Measurements from ENCODE around the gene PNLDC1.
"Not testable (repeated sequence)": the region's sequence is repeated elsewhere in the genome, so short reads cannot be mapped to it uniquely, and the experiment has no call there.

The PNLDC1 gene

DNA sequence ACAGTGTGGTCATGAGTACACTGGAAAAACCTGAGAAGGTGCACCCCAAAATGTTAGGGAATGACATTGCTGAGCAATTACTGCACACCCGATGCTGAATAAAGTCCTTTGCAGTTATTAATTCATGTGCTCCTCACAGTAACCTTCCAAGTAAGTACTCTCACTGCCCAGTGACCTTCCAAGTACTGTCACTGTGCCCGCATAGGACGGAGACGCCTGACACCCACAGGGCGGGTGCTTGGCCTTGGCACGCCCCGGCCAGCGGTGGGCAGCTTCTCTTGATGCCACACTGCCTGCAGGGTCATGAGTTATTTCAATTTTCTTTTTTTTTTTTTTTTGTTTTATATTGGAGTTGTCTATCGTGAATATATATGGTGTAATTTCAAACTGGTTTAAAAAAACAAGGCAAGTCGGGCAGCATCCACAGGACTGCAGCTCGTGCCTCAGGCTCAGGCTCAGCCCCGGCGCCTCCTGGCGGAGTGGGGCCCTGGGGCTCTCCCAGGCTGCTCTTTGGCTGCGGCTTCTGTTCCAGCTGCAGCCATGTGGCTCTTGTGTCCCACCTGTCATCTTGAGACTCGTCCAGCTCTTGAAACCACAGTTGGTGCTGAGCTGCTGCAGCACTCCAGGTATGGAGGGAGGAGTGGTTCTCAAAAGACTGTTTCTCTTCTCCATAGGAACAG lies 27.0 kb downstream of the PNLDC1 start:
- Mint-ChIP-seq H3K4me3 (no peak overlapping the region), H3K27ac (no peak overlapping the region), H3K36me3 (no peaks in the 10 kb centered on the region), H3K9me3 (no peaks in the 10 kb centered on the region), H3K4me1 (peaks cover 9% of the 10 kb centered on the region), H3K27me3 (no peaks in the 10 kb centered on the region)

DNA sequence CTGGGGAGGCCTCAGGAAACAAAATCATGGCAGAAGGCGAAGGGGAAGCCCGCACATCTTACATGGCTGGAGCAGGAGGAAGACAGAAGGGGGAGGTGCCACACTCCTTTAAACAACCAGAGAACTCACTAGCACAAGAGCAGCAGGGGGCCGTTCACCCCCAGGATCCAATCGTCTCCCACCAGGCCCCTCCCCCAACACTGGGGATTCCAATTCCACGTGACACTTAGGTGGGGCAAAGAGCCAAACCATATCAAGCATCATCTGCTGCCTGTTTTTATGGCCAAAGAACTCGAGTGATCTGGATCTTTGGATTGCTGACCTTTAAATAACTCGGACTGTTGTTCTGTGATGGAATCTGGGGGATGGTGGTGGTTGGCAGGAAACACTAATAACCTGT lies 28.0 kb downstream of the PNLDC1 start:
- Mint-ChIP-seq H3K36me3 (no peaks in the 10 kb centered on the region), H3K27me3 (no peaks in the 10 kb centered on the region), H3K4me3 (no peak overlapping the region), H3K4me1 (peaks cover 11% of the 10 kb centered on the region), H3K9me3 (no peaks in the 10 kb centered on the region), H3K27ac (no peak overlapping the region)

DNA sequence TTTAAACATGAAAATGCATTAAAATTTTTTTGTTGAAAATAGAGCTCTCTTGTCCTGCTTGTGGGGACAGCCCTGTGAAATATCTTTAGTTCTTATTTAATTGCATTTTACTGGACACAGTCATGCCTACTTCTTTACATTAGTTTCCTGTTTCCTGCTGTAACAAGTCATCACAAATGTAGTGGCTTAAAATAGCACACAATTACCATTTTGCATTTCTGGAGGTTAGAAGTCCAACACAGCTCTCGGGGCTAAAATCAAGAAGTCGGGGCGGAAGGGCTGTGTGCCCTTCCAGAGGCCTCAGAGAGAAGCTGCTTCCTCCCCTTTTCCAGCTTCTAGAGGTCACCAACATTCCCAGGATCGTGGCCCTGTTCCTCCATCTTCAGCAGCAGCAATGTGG lies 29.4 kb downstream of the PNLDC1 start:
- no peaks in the 10 kb centered on the region for H3K27me3 Mint-ChIP-seq
- no peaks in the 10 kb centered on the region for H3K36me3 Mint-ChIP-seq
- peaks cover 22% of the 10 kb centered on the region for H3K4me1 Mint-ChIP-seq
- no peak overlapping the region for H3K27ac Mint-ChIP-seq
- H3K9me3 Mint-ChIP-seq: no peaks in the 10 kb centered on the region
- no peak overlapping the region for H3K4me3 Mint-ChIP-seq

DNA sequence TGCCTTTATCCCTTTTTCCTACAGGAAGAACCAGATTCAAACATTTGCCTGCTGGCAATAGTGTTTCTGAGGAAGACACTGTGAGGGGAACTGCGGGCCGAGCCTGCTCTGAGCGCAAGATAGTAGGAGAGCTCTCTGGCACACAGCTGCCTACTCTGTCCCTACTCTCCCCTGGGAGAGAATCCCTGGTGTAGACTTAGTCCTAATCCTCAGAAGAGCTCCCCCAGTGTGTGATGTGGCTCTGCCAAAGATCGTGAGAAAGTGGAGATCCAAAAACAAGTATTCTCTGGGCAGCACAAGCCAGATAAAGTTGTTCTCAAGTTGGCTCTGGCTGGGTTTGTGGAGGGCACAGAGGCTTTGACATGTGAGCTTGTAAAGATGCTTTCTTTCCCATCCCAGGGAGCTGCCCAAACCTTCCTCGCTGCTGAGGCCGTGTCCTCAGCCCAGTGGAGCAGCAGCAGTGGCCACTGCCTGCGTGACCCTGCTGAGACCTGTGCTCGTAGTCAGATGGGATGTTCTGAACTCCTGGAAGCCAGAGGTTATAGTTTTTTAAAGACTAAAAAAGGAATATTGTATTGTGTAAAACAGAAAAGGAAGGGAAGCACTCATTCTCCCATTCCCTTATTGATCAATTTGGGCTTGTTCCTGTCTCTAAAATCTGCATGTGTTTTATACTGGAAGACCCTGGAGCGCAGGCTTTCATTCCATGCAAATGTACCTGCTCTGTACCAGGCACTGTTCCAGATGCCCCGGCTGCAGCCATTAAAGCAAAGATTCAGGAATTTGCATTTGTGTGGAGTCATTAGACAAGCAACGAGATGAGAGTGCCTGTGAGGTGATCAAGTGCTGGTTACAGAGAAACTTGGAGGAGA lies 30.7 kb downstream of the PNLDC1 start:
- H3K27me3 Mint-ChIP-seq: no peaks in the 10 kb centered on the region

DNA sequence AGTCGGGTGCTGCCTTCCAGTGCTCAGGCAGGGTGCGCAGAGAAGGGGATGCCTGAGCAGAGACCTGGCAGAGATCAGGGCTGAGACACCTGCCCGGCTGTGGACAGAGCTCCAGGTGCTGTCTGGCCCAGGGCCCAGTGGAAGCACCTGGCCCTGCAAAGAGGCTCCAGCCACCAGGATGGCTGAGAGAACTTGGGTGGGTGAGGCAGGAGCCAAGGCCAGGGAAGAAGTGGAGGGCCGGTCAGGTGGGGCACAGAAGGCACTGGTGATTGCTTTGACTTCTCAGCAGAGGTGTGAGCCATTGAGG lies 31.2 kb downstream of the PNLDC1 start:
- Mint-ChIP-seq H3K27me3 (no peaks in the 10 kb centered on the region), H3K9me3 (no peaks in the 10 kb centered on the region), H3K36me3 (no peaks in the 10 kb centered on the region), H3K27ac (no peak overlapping the region), H3K4me3 (no peak overlapping the region), H3K4me1 (peaks cover 32% of the 10 kb centered on the region)

More for the DNA sequence above, 30.7 kb downstream of the PNLDC1 start:
- no peak overlapping the region for H3K4me3 Mint-ChIP-seq
- no peaks in the 10 kb centered on the region for H3K9me3 Mint-ChIP-seq
- H3K36me3 Mint-ChIP-seq: no peaks in the 10 kb centered on the region
- no peak overlapping the region for H3K27ac Mint-ChIP-seq
- peaks cover 32% of the 10 kb centered on the region for H3K4me1 Mint-ChIP-seq

DNA sequence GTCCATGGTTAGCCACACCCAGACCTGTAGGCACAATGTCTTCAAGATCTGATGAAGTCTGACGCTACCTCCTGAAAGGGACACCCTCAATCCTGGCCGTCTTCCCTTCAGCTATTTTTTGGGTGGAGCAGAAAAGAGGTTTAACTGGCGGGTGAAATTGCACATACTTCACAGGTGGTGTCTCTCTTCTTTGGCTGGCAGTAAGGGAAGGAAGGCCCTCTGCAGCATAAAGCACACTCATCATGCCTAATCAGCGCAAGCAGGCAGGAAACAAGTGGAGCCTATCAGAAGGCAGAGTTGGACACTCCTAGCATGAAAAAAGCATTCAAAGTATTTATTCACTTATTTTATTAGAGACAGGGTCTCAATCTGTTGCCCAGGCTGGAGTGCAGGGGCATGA lies 32.9 kb downstream of the PNLDC1 start:
- no peaks in the 10 kb centered on the region for H3K36me3 Mint-ChIP-seq
- no peaks in the 10 kb centered on the region for H3K9me3 Mint-ChIP-seq
- H3K4me3 Mint-ChIP-seq: no peak overlapping the region
- no peaks in the 10 kb centered on the region for H3K27me3 Mint-ChIP-seq
- H3K27ac Mint-ChIP-seq: no peak overlapping the region
- H3K4me1 Mint-ChIP-seq: peaks cover 32% of the 10 kb centered on the region

DNA sequence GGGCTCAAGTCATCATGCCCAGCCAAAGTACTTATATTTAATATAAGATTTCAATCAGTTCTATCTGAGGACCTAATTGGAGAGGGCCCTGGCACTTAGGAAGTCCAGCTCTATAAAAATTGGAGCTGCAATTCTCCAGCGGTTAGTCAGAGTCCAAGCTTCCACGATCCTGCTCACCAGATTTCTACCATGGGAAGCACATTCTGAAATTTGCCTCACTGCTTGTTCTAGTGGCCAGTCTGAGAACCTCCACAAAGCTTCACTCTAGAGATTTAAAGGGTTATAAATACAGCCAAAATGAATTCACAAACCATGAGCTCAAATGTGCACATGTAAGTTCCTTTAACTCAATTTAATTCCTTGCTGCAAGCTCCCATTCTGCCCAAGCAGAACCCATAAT lies 33.5 kb downstream of the PNLDC1 start:
- Mint-ChIP-seq H3K36me3 (no peaks in the 10 kb centered on the region), H3K27me3 (no peaks in the 10 kb centered on the region), H3K27ac (no peak overlapping the region), H3K4me1 (peaks cover 32% of the 10 kb centered on the region), H3K4me3 (no peak overlapping the region), H3K9me3 (no peaks in the 10 kb centered on the region)

DNA sequence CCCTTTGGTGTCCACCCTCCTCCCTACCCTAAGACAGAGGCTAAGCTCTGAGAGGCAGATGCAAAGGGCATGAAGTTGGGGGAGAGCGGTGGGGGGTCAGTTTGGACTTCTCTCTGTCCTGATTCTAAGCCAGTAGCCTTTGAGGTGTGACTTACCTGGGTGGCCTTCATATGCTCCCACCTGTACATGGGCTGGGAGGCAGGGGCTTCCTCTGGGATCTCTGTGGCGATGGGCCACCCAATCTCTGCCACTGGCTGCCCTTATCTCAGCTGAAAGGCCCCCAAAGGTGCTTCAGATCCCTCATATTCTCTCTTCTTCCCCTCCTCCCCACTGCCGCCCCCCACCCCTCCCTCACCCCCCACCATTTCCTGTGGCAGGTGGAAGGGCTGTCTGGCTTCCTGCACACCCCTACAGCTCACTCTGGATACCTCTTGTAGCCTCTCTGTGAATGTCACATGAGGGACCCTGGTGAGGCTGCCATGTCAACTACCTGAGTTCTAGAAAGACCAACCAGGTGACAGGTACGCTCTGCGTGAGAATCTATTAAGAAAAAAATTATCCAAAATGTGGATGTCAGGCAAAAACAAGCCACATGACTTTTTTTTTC lies 34.0 kb downstream of the PNLDC1 start:
- H3K4me3 Mint-ChIP-seq: no peak overlapping the region
- H3K9me3 Mint-ChIP-seq: no peaks in the 10 kb centered on the region
- H3K4me1 Mint-ChIP-seq: peaks cover 32% of the 10 kb centered on the region
- no peaks in the 10 kb centered on the region for H3K36me3 Mint-ChIP-seq
- no peak overlapping the region for H3K27ac Mint-ChIP-seq
- H3K27me3 Mint-ChIP-seq: no peaks in the 10 kb centered on the region

DNA sequence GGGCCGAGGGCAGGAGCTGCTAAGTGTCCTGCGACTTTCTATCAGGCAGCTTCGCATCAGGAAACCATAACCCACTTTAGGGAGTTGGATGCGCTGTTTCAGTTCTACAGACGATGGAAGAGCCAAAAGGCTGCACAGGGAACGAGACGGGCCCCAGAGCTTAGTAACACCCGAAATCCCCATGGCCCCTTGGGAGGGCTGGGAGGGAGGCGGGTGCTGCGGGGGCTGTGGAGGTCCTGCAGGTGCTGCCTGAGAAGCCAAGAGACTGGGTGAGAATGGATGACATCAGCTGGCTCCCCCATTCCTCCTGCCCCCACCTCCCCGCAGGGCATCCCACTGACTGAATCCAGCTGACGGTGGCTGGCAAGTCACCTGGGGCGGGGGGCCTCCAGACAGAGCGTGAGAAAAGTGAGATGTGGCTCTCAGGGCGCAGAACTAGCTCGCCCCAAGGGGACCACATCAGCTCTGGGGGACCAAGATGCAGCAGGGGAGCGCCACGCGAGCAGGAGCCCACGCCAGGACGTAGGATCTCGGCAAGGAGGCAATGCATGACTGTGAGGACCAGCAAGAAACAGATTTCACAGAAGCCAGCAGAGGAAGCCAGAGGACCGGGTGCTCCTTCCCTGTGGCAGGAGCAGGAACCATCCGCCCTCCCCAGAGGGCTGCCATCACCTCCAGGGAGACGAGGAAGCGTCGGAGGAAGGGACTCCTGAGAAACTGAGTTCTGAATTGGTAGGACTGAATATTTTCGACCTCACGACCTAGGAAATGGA lies 36.8 kb downstream of the PNLDC1 start:
- Mint-ChIP-seq H3K27ac (no peak overlapping the region), H3K36me3 (no peaks in the 10 kb centered on the region), H3K27me3 (no peaks in the 10 kb centered on the region), H3K4me3 (no peak overlapping the region), H3K9me3 (no peaks in the 10 kb centered on the region), H3K4me1 (peaks cover 26% of the 10 kb centered on the region)

DNA sequence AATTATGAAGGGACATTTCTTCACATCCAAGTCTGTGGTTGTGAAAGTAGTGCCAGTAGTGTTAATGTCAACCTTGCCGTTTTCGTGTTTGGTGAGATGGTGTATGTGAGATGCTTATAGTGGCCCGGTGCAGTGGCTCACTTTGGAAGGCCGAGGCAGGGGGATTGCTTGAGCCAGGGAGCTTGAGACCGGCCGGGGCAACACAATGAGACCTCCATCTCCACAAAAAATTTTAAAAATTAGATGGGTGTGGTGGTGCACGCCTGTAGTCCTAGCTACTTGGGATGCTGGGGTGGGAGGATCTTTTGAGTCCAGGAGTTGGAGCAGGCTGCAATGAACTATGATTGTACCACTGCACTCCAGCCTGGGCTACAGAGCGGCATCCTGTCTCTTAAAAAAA lies 37.4 kb downstream of the PNLDC1 start:
- no peaks in the 10 kb centered on the region for H3K9me3 Mint-ChIP-seq
- H3K36me3 Mint-ChIP-seq: no peaks in the 10 kb centered on the region
- peaks cover 26% of the 10 kb centered on the region for H3K4me1 Mint-ChIP-seq
- H3K27ac Mint-ChIP-seq: no peak overlapping the region
- H3K27me3 Mint-ChIP-seq: no peaks in the 10 kb centered on the region
- H3K4me3 Mint-ChIP-seq: no peak overlapping the region

DNA sequence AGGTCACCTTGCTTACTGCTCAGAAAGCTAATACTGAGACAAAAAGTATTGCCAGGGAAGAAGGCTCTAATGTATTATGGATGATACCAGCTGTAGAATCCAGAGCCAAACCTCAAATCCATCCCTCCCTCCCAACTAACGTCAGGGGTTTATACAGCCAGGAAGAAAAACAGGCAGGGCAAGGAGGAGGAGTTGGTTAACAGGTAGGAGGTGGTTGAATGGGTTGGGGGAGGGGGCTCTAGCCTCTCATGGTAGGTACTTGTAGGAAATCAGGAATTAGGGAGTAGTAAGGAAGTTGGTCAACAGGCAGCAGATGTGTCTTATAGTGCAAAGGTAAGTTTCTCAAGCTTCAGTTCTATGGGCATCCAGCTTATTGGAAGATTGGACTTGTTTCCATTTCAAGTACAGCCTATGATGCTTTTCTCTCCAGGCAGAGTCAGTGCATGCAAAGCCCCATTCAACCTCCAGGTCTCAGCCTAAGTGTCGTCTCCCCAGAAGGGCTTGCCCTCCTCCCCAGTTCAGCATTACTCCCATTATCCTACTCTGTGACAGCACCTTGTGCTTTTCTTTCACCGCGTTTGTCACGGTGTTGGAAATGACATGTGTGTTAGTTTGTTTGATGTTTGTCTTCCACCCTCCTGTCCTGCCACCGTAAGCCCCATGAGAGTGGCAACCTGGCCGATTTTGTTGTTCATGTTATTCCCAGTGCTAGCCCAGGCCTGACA lies 38.1 kb downstream of the PNLDC1 start:
- H3K4me3 Mint-ChIP-seq: no peak overlapping the region
- H3K9me3 Mint-ChIP-seq: no peaks in the 10 kb centered on the region
- peaks cover 22% of the 10 kb centered on the region for H3K4me1 Mint-ChIP-seq
- H3K27me3 Mint-ChIP-seq: no peaks in the 10 kb centered on the region
- no peaks in the 10 kb centered on the region for H3K36me3 Mint-ChIP-seq
- no peak overlapping the region for H3K27ac Mint-ChIP-seq

DNA sequence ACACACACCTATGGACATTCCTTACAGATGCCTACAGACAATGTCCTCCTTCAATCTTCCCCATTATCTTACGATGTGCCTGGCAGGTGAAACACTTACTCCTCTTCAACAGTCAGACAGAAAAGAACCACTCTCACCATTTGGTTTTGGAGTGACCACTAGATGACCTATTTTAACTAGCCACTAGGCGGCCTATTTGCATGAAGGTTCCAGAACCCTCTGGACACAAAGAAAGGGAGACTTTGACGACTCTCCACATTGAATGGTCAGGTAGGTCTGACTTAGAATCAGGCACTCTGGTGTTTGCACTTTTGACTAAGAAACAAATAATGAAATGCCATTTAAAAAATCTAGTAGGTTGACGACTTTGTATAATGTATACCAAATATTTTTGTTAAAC lies 42.0 kb downstream of the PNLDC1 start:
- Mint-ChIP-seq H3K4me1 (peaks cover 8% of the 10 kb centered on the region), H3K36me3 (no peaks in the 10 kb centered on the region), H3K9me3 (no peaks in the 10 kb centered on the region), H3K27me3 (no peaks in the 10 kb centered on the region), H3K27ac (no peak overlapping the region), H3K4me3 (no peak overlapping the region)

DNA sequence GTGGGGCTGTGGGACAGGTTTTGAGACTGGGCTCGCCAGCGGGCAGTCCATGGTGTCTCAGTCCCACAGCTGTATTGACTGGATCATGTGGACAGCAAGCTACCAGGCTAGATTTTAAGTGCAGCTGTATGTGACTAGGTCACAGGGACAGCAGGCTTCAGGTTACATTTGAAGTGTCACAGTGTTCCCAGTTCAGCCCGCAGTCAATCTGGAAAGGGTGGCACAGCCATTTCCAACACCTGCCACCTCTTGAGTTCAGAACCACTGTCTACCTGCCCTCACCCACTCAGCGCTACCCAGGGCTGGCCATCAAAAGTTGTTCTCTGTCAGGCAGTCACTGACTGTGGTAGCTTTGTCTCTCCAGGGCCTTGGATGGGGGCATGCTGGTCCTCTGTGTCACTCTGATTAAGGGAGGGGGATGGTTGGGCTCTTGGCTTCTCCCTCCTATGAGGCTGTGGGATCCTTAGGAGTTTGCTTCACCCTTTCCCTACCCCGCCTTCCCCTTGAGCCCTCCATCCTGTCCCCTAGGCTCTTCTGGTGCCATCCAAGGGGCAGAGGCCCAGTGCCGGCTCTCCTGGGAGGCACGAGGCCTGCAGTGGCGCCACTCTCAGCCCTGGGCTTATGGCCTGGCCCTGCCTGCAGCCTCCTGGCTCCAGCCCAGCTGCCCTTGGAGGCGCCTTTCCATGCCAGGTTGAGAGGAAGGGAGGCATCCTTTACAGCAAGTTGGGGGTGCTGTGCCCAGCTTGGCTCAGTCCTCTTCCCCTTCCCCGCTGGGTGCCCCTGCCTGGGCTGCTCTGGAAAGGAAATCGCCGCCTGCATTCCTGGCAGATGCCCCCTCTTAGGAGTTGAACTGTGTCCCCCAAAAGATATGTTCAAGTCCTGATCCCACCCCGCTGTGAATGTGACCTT lies 44.9 kb downstream of the PNLDC1 start:
- H3K27ac Mint-ChIP-seq: no peak overlapping the region
- no peaks in the 10 kb centered on the region for H3K36me3 Mint-ChIP-seq
- no peaks in the 10 kb centered on the region for H3K27me3 Mint-ChIP-seq
- peaks cover 8% of the 10 kb centered on the region for H3K4me1 Mint-ChIP-seq
- H3K4me3 Mint-ChIP-seq: no peak overlapping the region
- H3K9me3 Mint-ChIP-seq: no peaks in the 10 kb centered on the region

DNA sequence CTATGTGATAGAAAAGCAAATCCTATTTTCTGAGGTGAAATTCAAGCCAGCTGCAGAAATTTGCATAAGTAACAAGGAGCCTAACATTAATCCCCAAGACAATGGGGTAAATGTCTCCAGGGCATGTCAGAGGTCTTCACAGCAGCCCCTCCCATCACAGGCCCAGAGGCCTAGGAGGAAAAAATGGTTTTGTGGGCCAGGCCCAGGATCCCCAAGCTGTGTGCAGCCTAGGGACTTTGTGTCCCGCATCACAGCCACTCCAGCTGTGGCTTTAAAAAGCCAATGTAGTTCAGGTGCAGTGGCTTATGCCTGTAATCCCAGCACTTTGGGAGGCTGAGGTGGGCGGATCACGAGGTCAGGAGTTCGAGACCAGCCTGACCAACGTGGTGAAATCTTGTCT lies 48.5 kb downstream of the PNLDC1 start:
- H3K9me3 Mint-ChIP-seq, H3K36me3 Mint-ChIP-seq, H3K4me3 Mint-ChIP-seq, H3K4me1 Mint-ChIP-seq, H3K27me3 Mint-ChIP-seq, H3K27ac Mint-ChIP-seq: not testable (repeated sequence)
